Right lobe of liver (tissue), 6 donors: ENCODE measurements around the gene CAPN6. TPM values are rescaled to one million over a fixed set of nuclear protein-coding genes. Genes with fewer than 3 reads are reported as not detected.

Source experiments
- ATAC-seq, 4 donors: fragments of 200-7000 bp; cut with Tn5 transposase; one replicate each; pipeline ENCODE4 v1.9.1; 2020; ENCODE audit warnings: mild to moderate bottlenecking in 4 of 4, moderate library complexity in 4 of 4
- DNase-seq, 3 donors: peaks; one replicate each; pipeline ENCODE4 v3.0.0-alpha.2; 2020
- H3K27ac ChIP-seq, 3 donors: fragments of 200-600 bp; one replicate each; pipeline ENCODE4 v1.8.0; 2022
- H3K27me3 ChIP-seq, 2 donors: fragments of 200-600 bp; one replicate each; pipeline ENCODE4 v1.8.0; 2022
- H3K36me3 ChIP-seq, 4 donors: fragments of 200-600 bp; sonication (generic) in 1 of 4; one replicate each; pipeline versions ENCODE4 v1.5.1 to v1.8.0; 2017 to 2022; ENCODE audit warnings: control low read depth in 1 of 4
- H3K4me1 ChIP-seq, 4 donors: fragments of 200-600 bp; sonication (generic) in 1 of 4; one replicate each; pipeline versions ENCODE4 v1.5.1 to v1.8.0; 2017 to 2022; ENCODE audit warnings: control low read depth in 1 of 4
- H3K4me3 ChIP-seq, 3 donors: fragments of 200-600 bp; one replicate each; pipeline ENCODE4 v1.8.0; 2022
- H3K9me3 ChIP-seq, 4 donors: fragments of 200-600 bp; sonication (generic) in 1 of 4; one replicate each; pipeline versions ENCODE4 v1.5.1 to v1.8.0; 2017 to 2022; ENCODE audit warnings: control low read depth in 1 of 4
- CTCF ChIP-seq, 4 donors: fragments of 200-600 bp in 3 of 4; fragments of 450-650 bp in 1 of 4; IDR thresholded peaks; one replicate each; pipeline versions ENCODE4 v1.5.1 to v1.8.0; 2016 to 2022; ENCODE audit warnings: antibody characterized with exemption in 4 of 4, mild to moderate bottlenecking in 2 of 4
- POLR2A ChIP-seq: fragments of 450-650 bp; IDR thresholded peaks from one replicate; pipeline ENCODE4 v1.6.1; 2017; ENCODE audit warnings: antibody characterized with exemption, mild to moderate bottlenecking
- WGBS: methylation state at CpG from one replicate; pipeline ENCODE4 v1.1.6; 2018; ENCODE audit warnings: low coverage, low lambda C conversion rate; ENCODE audit not compliant: insufficient coverage; ENCODE audit errors: missing lambda C conversion rate; 5-methylcytosine and 5-hydroxymethylcytosine counted together
- intact Hi-C, 2 donors: fragments of 100-400 bp; cut with DNase I; formaldehyde crosslinking; loops; one replicate each; pipeline versions ENCODE4 v1.11.2 to v1.14.1; 2022
- long read RNA-seq: library from polyadenylated mRNA; unstranded; transcript quantifications from one replicate; pipeline ENCODE4 v2.0.0, GENCODE V29; 2019
- total RNA-seq, 6 experiments: library from RNA; depleted of rRNA in 2 of 6; stranded (reverse); fragments of >200 nt in 2 of 6; fragmentation: NEBNext Ultra II Directional in 3 of 6; extraction: Animal tissue kit (Norgen Biotek cat#: 25700) in 3 of 6; gene quantifications; one replicate each; pipeline versions ENCODE4 v1.1.0 to v1.2.4, GENCODE V29; 2016 to 2023
- donor health status: DM: no; HTN: yes; CAD: no.
- donor health status: DM: no; HTN: no; CAD: no.
- donor health status: DM: no; HTN: no; CAD: no.
- donor health status: DM: no; HTN: yes; CAD: no.
- donor health status: DM: no; HTN: yes; CAD: no.

CAPN6 gene, protein sequence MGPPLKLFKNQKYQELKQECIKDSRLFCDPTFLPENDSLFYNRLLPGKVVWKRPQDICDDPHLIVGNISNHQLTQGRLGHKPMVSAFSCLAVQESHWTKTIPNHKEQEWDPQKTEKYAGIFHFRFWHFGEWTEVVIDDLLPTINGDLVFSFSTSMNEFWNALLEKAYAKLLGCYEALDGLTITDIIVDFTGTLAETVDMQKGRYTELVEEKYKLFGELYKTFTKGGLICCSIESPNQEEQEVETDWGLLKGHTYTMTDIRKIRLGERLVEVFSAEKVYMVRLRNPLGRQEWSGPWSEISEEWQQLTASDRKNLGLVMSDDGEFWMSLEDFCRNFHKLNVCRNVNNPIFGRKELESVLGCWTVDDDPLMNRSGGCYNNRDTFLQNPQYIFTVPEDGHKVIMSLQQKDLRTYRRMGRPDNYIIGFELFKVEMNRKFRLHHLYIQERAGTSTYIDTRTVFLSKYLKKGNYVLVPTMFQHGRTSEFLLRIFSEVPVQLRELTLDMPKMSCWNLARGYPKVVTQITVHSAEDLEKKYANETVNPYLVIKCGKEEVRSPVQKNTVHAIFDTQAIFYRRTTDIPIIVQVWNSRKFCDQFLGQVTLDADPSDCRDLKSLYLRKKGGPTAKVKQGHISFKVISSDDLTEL
- total RNA-seq = under 1 TPM; 0.12 to 0.44 (median 0.17) TPM
- long read RNA-seq = 0 reads

GRCh38 chrX:111270339-111270738, at the start of gene CAPN6:
Gene CAPN6 (minus strand): TSS chrX:111270483. CDS start chrX:111263936, 6,547 bp downstream.
- WGBS = 44% methylated on average over 7 of the region's 8 CpGs
- Histone ChIP-seq H3K9me3 (no peaks in the 10 kb centered on the region), H3K27me3 (no peaks in the 10 kb centered on the region), H3K27ac (no peak within 1 kb of the TSS), H3K4me1 (no peaks in the 10 kb centered on the region), H3K4me3 (no peak within 1 kb of the TSS), H3K36me3 (no peaks in the 10 kb centered on the region)
- ATAC-seq (no peak), DNase-seq (no peak)
- TF ChIP-seq CTCF (IDR thresholded peaks at IDR 0.05) (no peak), POLR2A (no peak)
- intact Hi-C loops = no loop called here

DNA sequence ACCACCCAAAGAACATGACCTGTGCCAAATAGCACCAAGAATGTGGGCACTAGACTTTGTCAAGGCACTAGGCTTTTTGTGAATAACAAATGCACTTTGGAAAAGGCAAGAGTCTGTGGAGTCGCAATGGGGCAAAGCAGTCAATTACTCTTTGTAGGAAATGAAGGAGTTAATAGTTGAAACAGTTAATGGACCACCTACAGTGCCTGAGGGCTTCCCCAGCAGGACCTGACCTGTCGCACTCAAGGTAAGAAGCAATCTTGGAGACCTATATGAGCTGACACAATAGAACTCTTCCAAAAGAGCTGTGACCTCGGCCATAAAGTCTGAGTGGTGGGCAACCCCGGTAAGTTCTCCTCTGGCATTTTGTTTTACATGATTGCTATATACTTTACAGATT, 49.2 kb upstream of the CAPN6 start:
- 46% methylated on average over 4 of the region's 4 CpGs for WGBS
- no peaks in the 10 kb centered on the region for H3K27me3 ChIP-seq
- H3K4me1 ChIP-seq = no peaks in the 10 kb centered on the region
- TF ChIP-seq CTCF (IDR thresholded peaks at IDR 0.05) = no peak
- TF ChIP-seq POLR2A = no peak
- no peak for DNase-seq
- H3K4me3 ChIP-seq = no peak overlapping the region
- no peak overlapping the region for H3K27ac ChIP-seq
- H3K9me3 ChIP-seq = no peaks in the 10 kb centered on the region
- intact Hi-C loops = no loop called here
- H3K36me3 ChIP-seq = no peaks in the 10 kb centered on the region
- no peak for ATAC-seq

DNA sequence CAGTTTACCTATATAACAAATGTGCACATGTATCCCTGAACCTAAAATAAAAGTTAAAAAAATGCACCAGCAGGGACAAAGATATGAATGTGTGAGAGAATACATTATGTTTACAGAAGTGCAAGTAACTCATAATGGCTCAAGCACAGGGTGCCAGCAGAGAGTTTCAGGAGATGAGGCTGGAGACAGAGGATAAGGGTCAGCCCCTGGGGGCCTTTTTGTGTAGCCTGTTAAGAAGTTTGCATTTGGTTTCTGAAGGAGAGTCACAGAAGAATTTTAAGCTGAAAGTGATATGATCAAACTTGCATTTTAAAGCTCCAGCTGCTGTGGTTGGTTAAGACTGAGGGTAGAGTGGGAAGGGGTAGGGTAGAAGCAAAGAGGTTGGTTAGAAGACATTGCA, 48.6 kb upstream of the CAPN6 start:
- DNase-seq (no peak), ATAC-seq (no peak)
- no peaks in the 10 kb centered on the region for H3K4me1 ChIP-seq
- H3K27ac ChIP-seq = no peak overlapping the region
- H3K27me3 ChIP-seq = no peaks in the 10 kb centered on the region
- H3K9me3 ChIP-seq = no peaks in the 10 kb centered on the region
- H3K36me3 ChIP-seq = no peaks in the 10 kb centered on the region
- no peak overlapping the region for H3K4me3 ChIP-seq
- no peak for TF ChIP-seq POLR2A
- TF ChIP-seq CTCF (IDR thresholded peaks at IDR 0.05) = no peak
- intact Hi-C loops = no loop called here

DNA sequence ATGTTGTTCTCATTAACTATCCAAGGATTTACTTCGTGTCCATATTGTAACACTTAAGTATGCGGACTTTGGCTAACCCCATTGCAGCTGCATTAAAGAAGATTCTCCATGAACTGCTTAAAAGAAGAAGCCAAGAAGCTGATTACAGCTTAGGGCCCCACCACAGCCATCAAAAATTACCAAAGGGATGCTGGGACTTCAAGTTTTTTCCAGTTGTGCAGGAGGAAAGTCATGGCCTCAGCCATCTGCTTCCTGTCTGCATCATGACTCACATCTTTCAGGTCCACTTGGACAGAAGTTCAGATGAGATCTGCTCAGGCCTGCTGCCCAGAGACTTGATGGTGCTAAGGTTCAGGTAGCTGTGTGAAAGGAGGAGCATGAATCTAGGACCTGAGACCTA, 38.8 kb upstream of the CAPN6 start:
- TF ChIP-seq CTCF (IDR thresholded peaks at IDR 0.05) (no peak), POLR2A (no peak)
- ATAC-seq (no peak), DNase-seq (no peak)
- no peaks in the 10 kb centered on the region for H3K36me3 ChIP-seq
- H3K9me3 ChIP-seq = no peaks in the 10 kb centered on the region
- 50% methylated on average over 2 of the region's 2 CpGs for WGBS
- H3K4me3 ChIP-seq = no peak overlapping the region
- H3K27ac ChIP-seq = no peak overlapping the region
- intact Hi-C loops = no loop called here
- H3K4me1 ChIP-seq = no peaks in the 10 kb centered on the region
- peaks cover 0 to 5% of the 10 kb centered on the region in 2 donors for H3K27me3 ChIP-seq
